GM23338 (cell line): ENCODE measurements around the gene KCNAB2. TPM values are rescaled to one million over a fixed set of nuclear protein-coding genes. Genes with fewer than 3 reads are reported as not detected.

Experiments
- ATAC-seq: fragments of 200-7000 bp; cut with Tn5 transposase; 3 replicates; pipeline ENCODE4 v1.9.1; 2020
- DNase-seq: peaks from one replicate; pipeline ENCODE4 v3.0.0-alpha.2; 2015; ENCODE audit warnings: low spot score
- H2AFZ ChIP-seq: fragments of 200-600 bp; sonication (generic); 2 replicates; pipeline ENCODE4 v1.8.0; 2016; ENCODE audit warnings: antibody characterized with exemption, mild to moderate bottlenecking, moderate library complexity
- H3F3A ChIP-seq: fragments of 200-600 bp; sonication (generic); replicated peaks from 2 replicates; pipeline ENCODE4 v1.8.0; 2017; ENCODE audit warnings: antibody characterized with exemption, mixed run types, low read depth
- H3K27ac ChIP-seq: fragments of 200-600 bp; sonication (generic); 2 replicates; pipeline ENCODE4 v1.6.1; 2016; ENCODE audit warnings: low read depth
- H3K27me3 ChIP-seq: fragments of 200-600 bp; sonication (generic); 2 replicates; pipeline ENCODE4 v1.8.0; 2016; ENCODE audit warnings: mild to moderate bottlenecking, mixed run types, moderate library complexity; ENCODE audit not compliant: insufficient read depth
- H3K36me3 ChIP-seq: fragments of 200-600 bp; sonication (generic); 2 replicates; pipeline ENCODE4 v1.8.0; 2016; ENCODE audit warnings: mild to moderate bottlenecking; ENCODE audit not compliant: insufficient read depth
- H3K4me1 ChIP-seq: fragments of 200-600 bp; sonication (generic); 2 replicates; pipeline ENCODE4 v1.8.0; 2016; ENCODE audit warnings: mild to moderate bottlenecking, moderate library complexity; ENCODE audit not compliant: insufficient read depth
- H3K4me2 ChIP-seq: fragments of 200-600 bp; sonication (generic); 2 replicates; pipeline ENCODE4 v1.7.1; 2017; ENCODE audit warnings: mixed run types
- H3K4me3 ChIP-seq: fragments of 200-600 bp; sonication (generic); 2 replicates; pipeline ENCODE4 v1.6.1; 2016; ENCODE audit warnings: mixed run types
- H3K79me2 ChIP-seq: fragments of 200-600 bp; sonication (generic); replicated peaks from 2 replicates; pipeline ENCODE4 v1.8.0; 2017; ENCODE audit warnings: mild to moderate bottlenecking; ENCODE audit not compliant: insufficient read depth
- H3K9me2 ChIP-seq: fragments of 200-600 bp; sonication (generic); 2 replicates; pipeline ENCODE4 v1.8.0; 2017; ENCODE audit not compliant: insufficient read depth
- H4K20me1 ChIP-seq: fragments of 200-600 bp; sonication (generic); replicated peaks from 2 replicates; pipeline ENCODE4 v1.8.0; 2017; ENCODE audit warnings: mild to moderate bottlenecking; ENCODE audit not compliant: insufficient read depth
- H3K27ac Mint-ChIP-seq: 2 replicates; pipeline ENCODE4 v1.8.0; 2020; ENCODE audit warnings: inconsistent platforms, mild to moderate bottlenecking, moderate library complexity, mixed read lengths
- H3K27me3 Mint-ChIP-seq: 3 replicates; pipeline ENCODE4 v1.8.0; 2022; ENCODE audit warnings: low read depth, mild to moderate bottlenecking, moderate library complexity, mixed read lengths, inconsistent platforms; ENCODE audit not compliant: insufficient read depth, poor library complexity
- H3K36me3 Mint-ChIP-seq: 3 replicates; pipeline ENCODE4 v1.8.0; 2021; ENCODE audit warnings: low read depth, mild to moderate bottlenecking, inconsistent platforms, moderate library complexity, mixed read lengths
- H3K4me1 Mint-ChIP-seq: 3 replicates; pipeline ENCODE4 v1.8.0; 2020; ENCODE audit warnings: mild to moderate bottlenecking, inconsistent platforms, mixed read lengths
- H3K4me3 Mint-ChIP-seq: 3 replicates; pipeline ENCODE4 v1.8.0; 2021; ENCODE audit warnings: moderate library complexity, mild to moderate bottlenecking, inconsistent platforms, mixed read lengths
- H3K9me3 Mint-ChIP-seq: 3 replicates; pipeline ENCODE4 v1.8.0; 2020; ENCODE audit warnings: moderate library complexity, mild to moderate bottlenecking, inconsistent platforms, mixed read lengths
- CREB1 ChIP-seq: fragments of 250-450 bp; sonication (Bioruptor Pico); IDR thresholded peaks from 2 replicates; pipeline ENCODE4 v1.5.0; 2020; ENCODE audit warnings: low read depth, mild to moderate bottlenecking, moderate library complexity
- CTCF ChIP-seq, 2 experiments: fragments of 200-600 bp in 1 of 2; sonication (generic) in 1 of 2; conservative IDR thresholded peaks; 2 replicates each; pipeline versions ENCODE4 v1.5.1 to v1.6.1; 2016 to 2017; ENCODE audit warnings: antibody characterized with exemption in 2 of 2, low read depth in 2 of 2, mild to moderate bottlenecking in 2 of 2, moderate library complexity in 1 of 2
- ETS1 ChIP-seq: IDR thresholded peaks from 2 replicates; pipeline ENCODE4 v1.6.1; 2016; ENCODE audit warnings: antibody characterized with exemption
- EZH2 ChIP-seq: fragments of 200-600 bp; sonication (generic); IDR thresholded peaks from one replicate; pipeline ENCODE4 v1.8.0; 2017; ENCODE audit warnings: antibody characterized with exemption, mild to moderate bottlenecking, low read depth; ENCODE audit not compliant: unreplicated experiment
- EZH2phosphoT487 ChIP-seq: fragments of 200-600 bp; sonication (generic); IDR thresholded peaks from one replicate; pipeline ENCODE4 v1.8.1; 2018; ENCODE audit warnings: antibody characterized with exemption; ENCODE audit not compliant: unreplicated experiment
- JUNB ChIP-seq: IDR thresholded peaks from one replicate; pipeline ENCODE4 v1.6.1; 2016; ENCODE audit warnings: antibody characterized with exemption; ENCODE audit not compliant: unreplicated experiment
- NANOG ChIP-seq: IDR thresholded peaks from 2 replicates; pipeline ENCODE4 v1.6.1; 2016; ENCODE audit warnings: antibody characterized with exemption, borderline replicate concordance
- POLR2AphosphoS5 ChIP-seq: IDR thresholded peaks from 2 replicates; pipeline ENCODE4 v1.6.1; 2016; ENCODE audit warnings: antibody characterized with exemption, low read depth
- REST ChIP-seq: IDR thresholded peaks from one replicate; pipeline ENCODE4 v1.6.1; 2018; ENCODE audit warnings: antibody characterized with exemption; ENCODE audit not compliant: unreplicated experiment
- STAT1 ChIP-seq: IDR thresholded peaks from one replicate; pipeline ENCODE4 v1.6.1; 2016; ENCODE audit warnings: antibody characterized with exemption; ENCODE audit not compliant: unreplicated experiment
- ZNF114 ChIP-seq: fragments of 250-450 bp; sonication (Bioruptor Pico); IDR thresholded peaks from 2 replicates; pipeline ENCODE4 v1.5.0; 2020; ENCODE audit warnings: mild to moderate bottlenecking, moderate library complexity
- ZNF331 ChIP-seq: fragments of 250-450 bp; sonication (Bioruptor Pico); IDR thresholded peaks from 2 replicates; pipeline ENCODE4 v1.5.0; 2020; ENCODE audit warnings: low read depth, mild to moderate bottlenecking, moderate library complexity
- ZNF462 ChIP-seq: fragments of 250-450 bp; sonication (Bioruptor Pico); IDR thresholded peaks from 2 replicates; pipeline ENCODE4 v1.5.0; 2020; ENCODE audit warnings: mild to moderate bottlenecking, moderate library complexity
- polyA plus RNA-seq: library from polyadenylated mRNA; unstranded; fragments of >200 nt; fragmentation: Nextera tagmentation; extraction: Ambion mirVana; gene quantifications from 2 replicates; pipeline ENCODE4 v1.2.1, GENCODE V29; 2016
- total RNA-seq: library from RNA; depleted of rRNA; stranded (reverse); fragments of >200 nt; shearing (Covaris generic); gene quantifications from 2 replicates; pipeline ENCODE4 v1.2.3, GENCODE V29; 2014

The KCNAB2 gene
- total and polyA plus RNA-seq, 2 experiments from 2014 or later = 3.0 to 3.7 TPM

- H3K9me3 Mint-ChIP-seq = peaks cover 3% of the 10 kb centered on the region; the same call in 1 of the 3 replicates
- H3K36me3 ChIP-seq = no peaks in the 10 kb centered on the region
- H3K9me2 ChIP-seq = no peaks in the 10 kb centered on the region
- no peak overlapping the region for H3K27ac ChIP-seq
- H4K20me1 ChIP-seq = no peaks in the 10 kb centered on the region
- H2AFZ ChIP-seq = no peak overlapping the region
- H3F3A ChIP-seq = no peaks in the 10 kb centered on the region
- no peaks in the 10 kb centered on the region for H3K36me3 Mint-ChIP-seq
- H3K4me1 Mint-ChIP-seq = no peaks in the 10 kb centered on the region; the same call in 2 of the 3 replicates
- H3K27me3 ChIP-seq = no peaks in the 10 kb centered on the region
- H3K4me1 ChIP-seq = no peaks in the 10 kb centered on the region
- no peak for ATAC-seq
- TF ChIP-seq CREB1 (no peak), STAT1 (no peak), JUNB (no peak), REST (no peak), EZH2 (no peak), ZNF462 (CRISPR knock-in tag) (no peak), ZNF331 (no peak), EZH2phosphoT487 (no peak), NANOG (no peak), ZNF114 (no peak), CTCF (conservative IDR thresholded peaks at IDR 0.05; ENCODE audit: low read depth in 2 of 2) (no peak), ETS1 (no peak), POLR2AphosphoS5 (no peak)
- H3K4me3 ChIP-seq = no peak overlapping the region
- H3K4me3 Mint-ChIP-seq = no peak overlapping the region
- DNase-seq = no peak
- peaks cover 7% of the 10 kb centered on the region for H3K27me3 Mint-ChIP-seq
- no peaks in the 10 kb centered on the region for H3K79me2 ChIP-seq
- no peak overlapping the region for H3K4me2 ChIP-seq
- H3K27ac Mint-ChIP-seq = no peak overlapping the region
Measured at GRCh38 chr1:6014130-6014999, 31.3 kb upstream of the KCNAB2 start.
